Tibial nerve (tissue), 4 donors: Measurements from ENCODE around the gene SEMA3G. TPM values are rescaled to one million over a fixed set of nuclear protein-coding genes. Genes with fewer than 3 reads are reported as not detected.
A peak's percentile ranks its signal among the peaks of the same experiment; 100 is the strongest.

Experiments
- DNase-seq, 2 donors: peaks; one replicate each; pipeline ENCODE4 v3.0.0-alpha.2; 2019; ENCODE audit warnings: low spot score in 2 of 2
- H3K27ac ChIP-seq, 4 donors: fragments of 200-600 bp; sonication (generic) in 3 of 4; one replicate each; pipeline ENCODE4 v1.5.1; 2017 to 2019; ENCODE audit warnings: mild to moderate bottlenecking in 1 of 4
- H3K27me3 ChIP-seq, 2 donors: fragments of 200-600 bp; sonication (generic) in 1 of 2; one replicate each; pipeline versions ENCODE4 v1.5.1 to v1.6.0; 2017 to 2019
- H3K36me3 ChIP-seq, 3 donors: fragments of 200-600 bp; sonication (generic); one replicate each; pipeline ENCODE4 v1.5.1; 2018 to 2019
- H3K4me1 ChIP-seq, 4 donors: fragments of 200-600 bp; sonication (generic) in 3 of 4; one replicate each; pipeline ENCODE4 v1.5.1; 2017 to 2019
- H3K4me3 ChIP-seq, 4 donors: fragments of 200-600 bp; sonication (generic) in 3 of 4; one replicate each; pipeline ENCODE4 v1.5.1; 2017 to 2019; ENCODE audit warnings: mild to moderate bottlenecking in 1 of 4, moderate library complexity in 1 of 4
- H3K9me3 ChIP-seq, 4 donors: fragments of 200-600 bp; sonication (generic) in 3 of 4; one replicate each; pipeline ENCODE4 v1.5.1; 2017 to 2019
- EP300 ChIP-seq, 2 donors: sonication (generic); formaldehyde crosslinking; IDR thresholded peaks; one replicate each; pipeline ENCODE4 v1.6.1; 2017; ENCODE audit warnings: antibody characterized with exemption in 2 of 2, mild to moderate bottlenecking in 1 of 2
- POLR2A ChIP-seq, 2 donors: fragments of 450-650 bp; IDR thresholded peaks; one replicate each; pipeline ENCODE4 v1.6.1; 2017; ENCODE audit warnings: antibody characterized with exemption in 2 of 2, mild to moderate bottlenecking in 2 of 2, moderate library complexity in 2 of 2
- WGBS, 2 donors: methylation state at CpG; one replicate each; pipeline ENCODE4 v1.1.5; 2018; 5-methylcytosine and 5-hydroxymethylcytosine counted together
- total RNA-seq, 4 donors: library from RNA; depleted of rRNA; stranded (reverse); fragments of >200 nt; gene quantifications; one replicate each; pipeline ENCODE4 v1.1.0, GENCODE V29; 2016
- TF ChIP-seq, protein P1 (sequence below), 5 experiments: fragments of 200-600 bp in 3 of 5; fragments of 450-650 bp in 2 of 5; sonication (generic) in 3 of 5; IDR thresholded peaks; one replicate each; pipeline ENCODE4 v1.5.1; 2016 to 2019; ENCODE audit warnings: antibody characterized with exemption in 5 of 5, mild to moderate bottlenecking in 3 of 5, moderate library complexity in 2 of 5

Gene SEMA3G
- total RNA-seq, 4 donors from 2014 or later, result 11.5 to 67.5 (median 32.7) TPM

- peak overlapping the region; percentile 57 to 98 (median 96) for H3K4me3 ChIP-seq
- 7 to 11% methylated on average over 10 to 13 of the region's 13 CpGs for WGBS, 2 donors
- no peaks in the 10 kb centered on the region for H3K27me3 ChIP-seq
- peak overlapping the region; percentile 82 to 98 (median 96) for H3K27ac ChIP-seq
- H3K4me1 ChIP-seq, result peaks cover 0 to 40% (median 13%) of the 10 kb centered on the region in 4 donors
- TF ChIP-seq, protein P1, sequence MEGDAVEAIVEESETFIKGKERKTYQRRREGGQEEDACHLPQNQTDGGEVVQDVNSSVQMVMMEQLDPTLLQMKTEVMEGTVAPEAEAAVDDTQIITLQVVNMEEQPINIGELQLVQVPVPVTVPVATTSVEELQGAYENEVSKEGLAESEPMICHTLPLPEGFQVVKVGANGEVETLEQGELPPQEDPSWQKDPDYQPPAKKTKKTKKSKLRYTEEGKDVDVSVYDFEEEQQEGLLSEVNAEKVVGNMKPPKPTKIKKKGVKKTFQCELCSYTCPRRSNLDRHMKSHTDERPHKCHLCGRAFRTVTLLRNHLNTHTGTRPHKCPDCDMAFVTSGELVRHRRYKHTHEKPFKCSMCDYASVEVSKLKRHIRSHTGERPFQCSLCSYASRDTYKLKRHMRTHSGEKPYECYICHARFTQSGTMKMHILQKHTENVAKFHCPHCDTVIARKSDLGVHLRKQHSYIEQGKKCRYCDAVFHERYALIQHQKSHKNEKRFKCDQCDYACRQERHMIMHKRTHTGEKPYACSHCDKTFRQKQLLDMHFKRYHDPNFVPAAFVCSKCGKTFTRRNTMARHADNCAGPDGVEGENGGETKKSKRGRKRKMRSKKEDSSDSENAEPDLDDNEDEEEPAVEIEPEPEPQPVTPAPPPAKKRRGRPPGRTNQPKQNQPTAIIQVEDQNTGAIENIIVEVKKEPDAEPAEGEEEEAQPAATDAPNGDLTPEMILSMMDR (IDR thresholded peaks at IDR 0.05), result no peak
- peak in 1 of 2 donors; percentile 45 for TF ChIP-seq EP300 (IDR thresholded peaks at IDR 0.05)
- TF ChIP-seq POLR2A (IDR thresholded peaks at IDR 0.05), result no peak
- peaks cover 0 to 40% (median 0%) of the 10 kb centered on the region in 3 donors for H3K36me3 ChIP-seq
- no peak for DNase-seq
- no peaks in the 10 kb centered on the region for H3K9me3 ChIP-seq
These were observed 11.4 kb upstream of the SEMA3G start for GRCh38 chr3:52456169-52456799.

DNA sequence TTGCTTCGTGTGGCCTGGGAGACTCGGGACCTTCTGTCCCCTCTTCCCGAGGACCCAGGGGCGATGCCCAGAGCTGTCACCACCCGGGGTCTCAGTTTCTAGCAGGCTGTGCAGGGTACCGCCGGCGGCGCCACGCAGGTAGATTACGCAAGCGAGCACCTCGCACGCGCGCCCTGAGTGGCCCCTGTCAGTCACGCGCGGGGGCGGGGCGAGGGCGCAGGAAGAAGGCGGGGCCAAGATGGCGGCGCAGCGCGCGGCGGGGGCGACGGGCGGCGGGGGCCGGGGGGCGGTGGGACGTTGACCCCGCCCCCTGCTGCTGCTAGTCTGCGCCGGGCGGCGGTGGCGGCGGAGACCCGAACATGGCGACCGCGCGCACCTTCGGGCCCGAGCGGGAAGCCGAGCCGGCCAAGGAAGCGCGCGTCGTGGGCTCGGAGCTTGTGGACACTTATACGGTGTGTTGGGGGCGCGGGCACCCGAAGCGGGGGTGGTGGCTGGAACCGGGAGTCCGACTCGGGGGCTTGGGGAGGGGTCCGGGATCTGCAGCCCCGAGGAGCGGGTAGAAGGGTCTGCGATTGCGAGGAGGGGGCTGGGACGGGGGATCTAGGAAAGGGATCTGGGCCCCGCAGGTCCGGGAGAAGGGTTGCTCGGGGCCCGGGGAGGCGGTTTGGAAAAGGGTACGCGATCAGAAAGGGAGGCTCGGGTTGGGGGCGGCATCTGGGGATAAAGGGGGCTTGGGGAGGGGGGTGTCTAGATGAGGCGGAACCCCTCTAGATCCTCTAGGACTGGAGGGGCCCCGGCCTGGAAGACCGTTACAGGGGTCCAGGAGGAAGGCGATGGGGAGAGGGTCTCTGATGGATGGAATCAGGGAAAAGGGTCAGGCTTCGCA lies 10.6 kb upstream of the SEMA3G start, which contains the start of gene NISCH:
Gene NISCH, plus strand, starts transcription at position 322 of the 886 bp plus-strand sequence. Its CDS starts 38 bp downstream, at position 360.
- H3K9me3 ChIP-seq, result no peaks in the 10 kb centered on the region
- DNase-seq, result peak; percentile 89 to 92
- H3K4me3 ChIP-seq, result peak within 1 kb of the TSS; percentile 57 to 98 (median 96)
- H3K27me3 ChIP-seq, result no peaks in the 10 kb centered on the region
- peaks cover 0 to 39% (median 13%) of the 10 kb centered on the region in 4 donors for H3K4me1 ChIP-seq
- peak within 1 kb of the TSS; percentile 82 to 98 (median 96) for H3K27ac ChIP-seq
- WGBS, 2 donors, result 0 to 1% methylated on average over 30 to 55 of the region's 86 CpGs
- peak; percentile 39 to 86 for TF ChIP-seq EP300 (IDR thresholded peaks at IDR 0.05)
- TF ChIP-seq POLR2A (IDR thresholded peaks at IDR 0.05), result peak in 1 of 2 donors; percentile 48
- TF ChIP-seq, protein P1 (IDR thresholded peaks at IDR 0.05), result no peak
- peaks cover 0 to 32% (median 0%) of the 10 kb centered on the region in 3 donors for H3K36me3 ChIP-seq

DNA sequence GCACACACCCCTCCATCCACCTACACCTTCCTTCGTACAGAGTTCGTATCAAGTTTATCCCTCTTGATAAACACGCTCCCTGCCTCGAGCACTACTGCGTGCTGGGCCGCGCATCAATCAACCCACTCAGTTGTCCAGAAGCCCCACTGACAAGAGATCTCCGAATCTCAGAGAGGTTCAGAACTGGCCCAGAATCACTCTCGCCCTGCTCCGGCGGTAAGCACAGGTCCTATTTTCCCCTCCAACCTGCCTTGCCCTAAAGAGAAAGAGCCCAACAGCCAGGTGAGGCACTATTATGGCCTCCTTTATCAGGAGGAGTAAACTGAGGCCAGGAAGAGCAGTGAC lies 10.0 kb upstream of the SEMA3G start:
- Histone ChIP-seq H3K9me3 (no peaks in the 10 kb centered on the region), H3K27ac (peak overlapping the region; percentile 82 to 98 (median 96)), H3K4me1 (peaks cover 0 to 45% (median 13%) of the 10 kb centered on the region in 4 donors), H3K27me3 (no peaks in the 10 kb centered on the region), H3K36me3 (peaks cover 0 to 27% (median 0%) of the 10 kb centered on the region in 3 donors), H3K4me3 (peak overlapping the region; percentile 57 to 98 (median 96))
- 39 to 53% methylated on average over 11 of the region's 11 CpGs for WGBS, 2 donors
- no peak for DNase-seq
- TF ChIP-seq EP300 (IDR thresholded peaks at IDR 0.05) (no peak), POLR2A (IDR thresholded peaks at IDR 0.05) (no peak)
- TF ChIP-seq, protein P1 (IDR thresholded peaks at IDR 0.05), result no peak

- 59 to 68% methylated on average over 6 to 8 of the region's 8 CpGs for WGBS, 2 donors
- peaks cover 0 to 46% (median 13%) of the 10 kb centered on the region in 4 donors for H3K4me1 ChIP-seq
- H3K36me3 ChIP-seq, result peaks cover 0 to 22% (median 0%) of the 10 kb centered on the region in 3 donors
- no peak for DNase-seq
- TF ChIP-seq, protein P1 (IDR thresholded peaks at IDR 0.05), result no peak
- TF ChIP-seq EP300 (IDR thresholded peaks at IDR 0.05), result no peak
- TF ChIP-seq POLR2A (IDR thresholded peaks at IDR 0.05), result no peak
- no peaks in the 10 kb centered on the region for H3K27me3 ChIP-seq
- H3K27ac ChIP-seq, result peak overlapping the region; percentile 82 to 98 (median 96)
- no peaks in the 10 kb centered on the region for H3K9me3 ChIP-seq
- H3K4me3 ChIP-seq, result peak overlapping the region in 2 of 4 donors; percentile 97 to 98
These were observed 9.5 kb upstream of the SEMA3G start for GRCh38 chr3:52454250-52454937.
